ENCODE data around the gene PSMA8.

PSMA8 gene

DNA sequence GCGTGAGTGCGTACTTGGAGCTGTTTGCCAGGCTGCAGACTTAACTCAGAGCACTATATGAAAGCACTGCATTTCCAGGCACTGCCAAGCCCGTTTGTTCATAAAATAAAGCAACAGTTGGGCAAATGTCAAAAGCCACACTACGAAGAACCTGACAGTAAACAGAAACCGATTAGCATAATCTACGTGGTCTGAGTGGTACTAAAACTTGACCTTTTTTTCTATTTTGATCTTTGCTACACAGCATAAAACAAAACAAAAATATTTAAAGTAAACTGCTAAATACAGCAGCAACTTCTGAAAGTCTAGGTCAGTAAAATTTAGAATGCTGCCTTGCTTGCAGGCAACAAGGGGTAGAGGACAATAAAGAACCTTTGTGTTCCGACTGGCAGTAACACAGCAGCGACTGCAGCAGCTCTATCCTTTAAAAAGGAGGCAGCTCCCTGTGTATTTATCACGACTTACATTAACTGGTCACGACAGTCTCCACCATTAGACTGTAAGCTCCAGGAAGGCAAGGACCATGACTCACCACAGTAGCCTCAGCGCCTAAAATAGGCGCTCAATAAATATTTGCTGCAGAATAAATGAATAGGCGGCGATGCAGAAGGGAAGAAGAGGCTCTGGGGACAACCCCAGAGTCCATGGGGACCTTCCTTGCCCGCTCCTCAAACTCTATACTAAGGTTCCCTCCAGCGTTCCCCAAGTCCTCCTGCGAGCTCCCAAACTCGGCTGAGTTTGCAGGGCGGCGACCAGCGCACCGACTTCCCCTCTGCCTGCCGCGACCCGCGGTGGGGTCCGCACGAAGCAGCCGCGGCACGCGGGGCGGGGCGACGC, 44.2 kb upstream of the PSMA8 start:
- TF ChIP-seq PPARA (CRISPR knock-in tag; IDR thresholded peaks at IDR 0.05; ENCODE audit: borderline replicate concordance) = no peak
- no peak for TF ChIP-seq ARNTL (CRISPR knock-in tag; IDR thresholded peaks at IDR 0.05; ENCODE audit: borderline replicate concordance, low read depth)
- TF ChIP-seq ISL1 (CRISPR knock-in tag; IDR thresholded peaks at IDR 0.05) = no peak
- TF ChIP-seq ZFP30 (CRISPR knock-in tag; IDR thresholded peaks at IDR 0.05) = no peak
- TF ChIP-seq, protein P1, sequence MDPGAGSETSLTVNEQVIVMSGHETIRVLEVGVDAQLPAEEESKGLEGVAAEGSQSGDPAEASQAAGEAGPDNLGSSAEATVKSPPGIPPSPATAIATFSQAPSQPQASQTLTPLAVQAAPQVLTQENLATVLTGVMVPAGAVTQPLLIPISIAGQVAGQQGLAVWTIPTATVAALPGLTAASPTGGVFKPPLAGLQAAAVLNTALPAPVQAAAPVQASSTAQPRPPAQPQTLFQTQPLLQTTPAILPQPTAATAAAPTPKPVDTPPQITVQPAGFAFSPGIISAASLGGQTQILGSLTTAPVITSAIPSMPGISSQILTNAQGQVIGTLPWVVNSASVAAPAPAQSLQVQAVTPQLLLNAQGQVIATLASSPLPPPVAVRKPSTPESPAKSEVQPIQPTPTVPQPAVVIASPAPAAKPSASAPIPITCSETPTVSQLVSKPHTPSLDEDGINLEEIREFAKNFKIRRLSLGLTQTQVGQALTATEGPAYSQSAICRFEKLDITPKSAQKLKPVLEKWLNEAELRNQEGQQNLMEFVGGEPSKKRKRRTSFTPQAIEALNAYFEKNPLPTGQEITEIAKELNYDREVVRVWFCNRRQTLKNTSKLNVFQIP (CRISPR knock-in tag; IDR thresholded peaks at IDR 0.05; ENCODE audit: borderline replicate concordance, low read depth) = no peak
- TF ChIP-seq ZC3H10 (CRISPR knock-in tag; IDR thresholded peaks at IDR 0.05) = no peak
- TF ChIP-seq, protein P2, sequence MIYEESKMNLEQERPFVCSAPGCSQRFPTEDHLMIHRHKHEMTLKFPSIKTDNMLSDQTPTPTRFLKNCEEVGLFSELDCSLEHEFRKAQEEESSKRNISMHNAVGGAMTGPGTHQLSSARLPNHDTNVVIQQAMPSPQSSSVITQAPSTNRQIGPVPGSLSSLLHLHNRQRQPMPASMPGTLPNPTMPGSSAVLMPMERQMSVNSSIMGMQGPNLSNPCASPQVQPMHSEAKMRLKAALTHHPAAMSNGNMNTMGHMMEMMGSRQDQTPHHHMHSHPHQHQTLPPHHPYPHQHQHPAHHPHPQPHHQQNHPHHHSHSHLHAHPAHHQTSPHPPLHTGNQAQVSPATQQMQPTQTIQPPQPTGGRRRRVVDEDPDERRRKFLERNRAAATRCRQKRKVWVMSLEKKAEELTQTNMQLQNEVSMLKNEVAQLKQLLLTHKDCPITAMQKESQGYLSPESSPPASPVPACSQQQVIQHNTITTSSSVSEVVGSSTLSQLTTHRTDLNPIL (CRISPR knock-in tag; IDR thresholded peaks at IDR 0.05; ENCODE audit: low read depth) = no peak
- TF ChIP-seq, protein P3, sequence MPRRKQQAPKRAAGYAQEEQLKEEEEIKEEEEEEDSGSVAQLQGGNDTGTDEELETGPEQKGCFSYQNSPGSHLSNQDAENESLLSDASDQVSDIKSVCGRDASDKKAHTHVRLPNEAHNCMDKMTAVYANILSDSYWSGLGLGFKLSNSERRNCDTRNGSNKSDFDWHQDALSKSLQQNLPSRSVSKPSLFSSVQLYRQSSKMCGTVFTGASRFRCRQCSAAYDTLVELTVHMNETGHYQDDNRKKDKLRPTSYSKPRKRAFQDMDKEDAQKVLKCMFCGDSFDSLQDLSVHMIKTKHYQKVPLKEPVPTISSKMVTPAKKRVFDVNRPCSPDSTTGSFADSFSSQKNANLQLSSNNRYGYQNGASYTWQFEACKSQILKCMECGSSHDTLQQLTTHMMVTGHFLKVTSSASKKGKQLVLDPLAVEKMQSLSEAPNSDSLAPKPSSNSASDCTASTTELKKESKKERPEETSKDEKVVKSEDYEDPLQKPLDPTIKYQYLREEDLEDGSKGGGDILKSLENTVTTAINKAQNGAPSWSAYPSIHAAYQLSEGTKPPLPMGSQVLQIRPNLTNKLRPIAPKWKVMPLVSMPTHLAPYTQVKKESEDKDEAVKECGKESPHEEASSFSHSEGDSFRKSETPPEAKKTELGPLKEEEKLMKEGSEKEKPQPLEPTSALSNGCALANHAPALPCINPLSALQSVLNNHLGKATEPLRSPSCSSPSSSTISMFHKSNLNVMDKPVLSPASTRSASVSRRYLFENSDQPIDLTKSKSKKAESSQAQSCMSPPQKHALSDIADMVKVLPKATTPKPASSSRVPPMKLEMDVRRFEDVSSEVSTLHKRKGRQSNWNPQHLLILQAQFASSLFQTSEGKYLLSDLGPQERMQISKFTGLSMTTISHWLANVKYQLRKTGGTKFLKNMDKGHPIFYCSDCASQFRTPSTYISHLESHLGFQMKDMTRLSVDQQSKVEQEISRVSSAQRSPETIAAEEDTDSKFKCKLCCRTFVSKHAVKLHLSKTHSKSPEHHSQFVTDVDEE (CRISPR knock-in tag; IDR thresholded peaks at IDR 0.05) = no peak
- TF ChIP-seq ZNF565 (CRISPR knock-in tag; conservative IDR thresholded peaks at IDR 0.05; ENCODE audit: low read depth) = no peak
- TF ChIP-seq CSDC2 (CRISPR knock-in tag; IDR thresholded peaks at IDR 0.05) = no peak
- TF ChIP-seq SNAI2 (CRISPR knock-in tag; IDR thresholded peaks at IDR 0.05) = no peak
- no peak for TF ChIP-seq TCF4 (CRISPR knock-in tag; IDR thresholded peaks at IDR 0.05; ENCODE audit: borderline replicate concordance)
- TF ChIP-seq ZFP3 (CRISPR knock-in tag; IDR thresholded peaks at IDR 0.05) = no peak
- no peak for TF ChIP-seq OSR1 (CRISPR knock-in tag; IDR thresholded peaks at IDR 0.05)
- TF ChIP-seq ESRRG (CRISPR knock-in tag; IDR thresholded peaks at IDR 0.05) = no peak
- TF ChIP-seq BACH2 (CRISPR knock-in tag; IDR thresholded peaks at IDR 0.05; ENCODE audit: borderline replicate concordance) = no peak
- TF ChIP-seq, protein P4, sequence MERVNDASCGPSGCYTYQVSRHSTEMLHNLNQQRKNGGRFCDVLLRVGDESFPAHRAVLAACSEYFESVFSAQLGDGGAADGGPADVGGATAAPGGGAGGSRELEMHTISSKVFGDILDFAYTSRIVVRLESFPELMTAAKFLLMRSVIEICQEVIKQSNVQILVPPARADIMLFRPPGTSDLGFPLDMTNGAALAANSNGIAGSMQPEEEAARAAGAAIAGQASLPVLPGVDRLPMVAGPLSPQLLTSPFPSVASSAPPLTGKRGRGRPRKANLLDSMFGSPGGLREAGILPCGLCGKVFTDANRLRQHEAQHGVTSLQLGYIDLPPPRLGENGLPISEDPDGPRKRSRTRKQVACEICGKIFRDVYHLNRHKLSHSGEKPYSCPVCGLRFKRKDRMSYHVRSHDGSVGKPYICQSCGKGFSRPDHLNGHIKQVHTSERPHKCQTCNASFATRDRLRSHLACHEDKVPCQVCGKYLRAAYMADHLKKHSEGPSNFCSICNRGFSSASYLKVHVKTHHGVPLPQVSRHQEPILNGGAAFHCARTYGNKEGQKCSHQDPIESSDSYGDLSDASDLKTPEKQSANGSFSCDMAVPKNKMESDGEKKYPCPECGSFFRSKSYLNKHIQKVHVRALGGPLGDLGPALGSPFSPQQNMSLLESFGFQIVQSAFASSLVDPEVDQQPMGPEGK (CRISPR knock-in tag; IDR thresholded peaks at IDR 0.05; ENCODE audit: borderline replicate concordance) = no peak
- TF ChIP-seq, protein P5, sequence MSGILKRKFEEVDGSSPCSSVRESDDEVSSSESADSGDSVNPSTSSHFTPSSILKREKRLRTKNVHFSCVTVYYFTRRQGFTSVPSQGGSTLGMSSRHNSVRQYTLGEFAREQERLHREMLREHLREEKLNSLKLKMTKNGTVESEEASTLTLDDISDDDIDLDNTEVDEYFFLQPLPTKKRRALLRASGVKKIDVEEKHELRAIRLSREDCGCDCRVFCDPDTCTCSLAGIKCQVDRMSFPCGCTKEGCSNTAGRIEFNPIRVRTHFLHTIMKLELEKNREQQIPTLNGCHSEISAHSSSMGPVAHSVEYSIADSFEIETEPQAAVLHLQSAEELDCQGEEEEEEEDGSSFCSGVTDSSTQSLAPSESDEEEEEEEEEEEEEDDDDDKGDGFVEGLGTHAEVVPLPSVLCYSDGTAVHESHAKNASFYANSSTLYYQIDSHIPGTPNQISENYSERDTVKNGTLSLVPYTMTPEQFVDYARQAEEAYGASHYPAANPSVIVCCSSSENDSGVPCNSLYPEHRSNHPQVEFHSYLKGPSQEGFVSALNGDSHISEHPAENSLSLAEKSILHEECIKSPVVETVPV (CRISPR knock-in tag; IDR thresholded peaks at IDR 0.05) = no peak
- TF ChIP-seq GLIS3 (CRISPR knock-in tag; IDR thresholded peaks at IDR 0.05) = no peak
- peak; percentile 4 for ATAC-seq

DNA sequence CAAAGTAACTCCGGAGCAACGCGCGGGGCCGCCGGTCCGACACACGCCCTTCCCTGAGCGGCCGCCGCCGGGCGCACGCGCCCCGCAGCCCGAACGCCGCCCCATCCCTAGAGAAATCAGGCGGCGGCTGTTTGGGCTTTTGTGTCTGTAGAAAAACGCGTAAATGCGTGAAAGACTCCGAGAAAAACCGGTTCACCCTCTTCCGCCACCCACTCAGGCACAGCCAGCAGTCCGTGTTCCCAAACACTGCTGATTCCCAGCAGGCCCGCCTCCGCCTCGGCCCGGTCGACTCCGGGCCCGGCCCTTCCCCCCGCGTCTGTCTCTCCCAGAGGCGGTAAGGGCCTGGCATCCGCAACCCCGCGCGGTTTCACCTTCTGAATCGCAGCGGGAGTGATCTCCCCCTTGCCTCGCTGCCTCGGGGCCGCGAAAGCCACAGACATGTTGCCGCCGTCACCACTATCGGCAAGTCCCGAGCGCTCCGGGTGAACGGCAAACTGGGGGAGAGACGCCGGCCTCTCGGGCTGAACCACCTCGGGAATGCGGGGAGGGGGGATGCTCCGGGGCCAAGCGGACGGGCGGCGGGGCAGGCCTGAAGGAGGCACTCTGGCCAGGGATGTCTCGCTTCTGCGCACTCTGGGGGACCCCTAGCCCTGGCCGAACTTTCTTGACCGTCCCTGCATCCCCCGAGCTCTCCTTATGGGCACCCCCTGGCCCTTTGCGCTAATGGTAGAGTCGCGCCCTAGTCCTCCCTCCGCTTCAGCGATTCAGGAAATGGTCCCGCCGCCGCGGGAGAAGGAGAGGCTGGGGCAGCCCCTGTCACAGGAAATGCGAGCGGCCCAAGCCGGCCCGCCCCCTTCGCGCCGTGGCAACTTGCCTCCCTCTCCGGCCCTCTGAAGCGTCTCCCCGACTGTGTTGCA, 43.3 kb upstream of the PSMA8 start, which contains the start of gene SS18:
SS18 (minus strand) TSS at position 484 of the 917 bp plus-strand sequence; CDS start at position 440, 44 bp downstream.
- ATAC-seq = peak; percentile 93
- TF ChIP-seq SNAI2 (CRISPR knock-in tag; IDR thresholded peaks at IDR 0.05) (no peak), ESRRG (CRISPR knock-in tag; IDR thresholded peaks at IDR 0.05) (no peak), GLIS3 (CRISPR knock-in tag; IDR thresholded peaks at IDR 0.05) (no peak), ISL1 (CRISPR knock-in tag; IDR thresholded peaks at IDR 0.05) (no peak), ZFP3 (CRISPR knock-in tag; IDR thresholded peaks at IDR 0.05) (no peak), ZNF8 (CRISPR knock-in tag; IDR thresholded peaks at IDR 0.05) (no peak), PPARA (CRISPR knock-in tag; IDR thresholded peaks at IDR 0.05; ENCODE audit: borderline replicate concordance) (no peak), CSDC2 (CRISPR knock-in tag; IDR thresholded peaks at IDR 0.05) (no peak), OSR1 (CRISPR knock-in tag; IDR thresholded peaks at IDR 0.05) (no peak), ZFP30 (CRISPR knock-in tag; IDR thresholded peaks at IDR 0.05) (no peak), ZNF565 (CRISPR knock-in tag; conservative IDR thresholded peaks at IDR 0.05; ENCODE audit: low read depth) (no peak), BACH2 (CRISPR knock-in tag; IDR thresholded peaks at IDR 0.05; ENCODE audit: borderline replicate concordance) (no peak)
- TF ChIP-seq, protein P4 (CRISPR knock-in tag; IDR thresholded peaks at IDR 0.05; ENCODE audit: borderline replicate concordance) = no peak
- TF ChIP-seq, protein P5 (CRISPR knock-in tag; IDR thresholded peaks at IDR 0.05) = no peak
- TF ChIP-seq, protein P1 (CRISPR knock-in tag; IDR thresholded peaks at IDR 0.05; ENCODE audit: borderline replicate concordance, low read depth) = no peak

Measured in SK-N-SH treated with all-trans-retinoic acid at 6 μM for 48 hours (cell line).